B cell (primary cell): Measurements from ENCODE around the gene AIG1. TPM values are rescaled to one million over a fixed set of nuclear protein-coding genes. Genes with fewer than 3 reads are reported as not detected.

Source experiments
- ATAC-seq: fragments of 200-7000 bp; cut with Tn5 transposase; one replicate; pipeline ENCODE4 v1.10.0; 2021; ENCODE audit warnings: low read depth, mild to moderate bottlenecking, moderate number of reproducible peaks, moderate library complexity
- CTCF ChIA-PET: fragments of 350-600 bp; sonication (Branson Sonifier 250); formaldehyde crosslinking; loops from one replicate; lab custom pipeline; 2021; ENCODE audit warnings: antibody characterized with exemption, inconsistent platforms; lab: Charles Lee
- POLR2A ChIA-PET: fragments of 350-600 bp; sonication (Branson Sonifier 250); formaldehyde crosslinking; loops from one replicate; lab custom pipeline; 2021; ENCODE audit warnings: antibody characterized with exemption; lab: Charles Lee
- DNase-seq: peaks from one replicate; pipeline ENCODE4 v3.0.0; 2013
- H2AFZ ChIP-seq: 2 replicates; pipeline ENCODE4 v1.6.1; 2012; ENCODE audit warnings: mild to moderate bottlenecking, low read depth, low read length; ENCODE audit not compliant: insufficient read depth, poor library complexity, severe bottlenecking
- H3K27ac ChIP-seq, 2 donors: 1 replicate in 1 of 2; 2 replicates in 1 of 2; pipeline ENCODE4 v1.5.1; 2012 to 2013; ENCODE audit warnings: low read length in 2 of 2, mild to moderate bottlenecking in 2 of 2, moderate library complexity in 1 of 2
- H3K27me3 ChIP-seq, 4 experiments: fragments of 200-600 bp in 1 of 4; sonication (generic) in 1 of 4; replicated peaks in 1 of 4; 1 replicate in 2 of 4; 2 replicates in 2 of 4; pipeline versions ENCODE4 v1.6.1 to v1.7.0; 2013 to 2016; ENCODE audit warnings: low read length in 3 of 4, mild to moderate bottlenecking in 2 of 4, mixed read lengths in 1 of 4, moderate library complexity in 1 of 4; ENCODE audit not compliant: insufficient read depth in 4 of 4, control insufficient read depth in 3 of 4; ENCODE audit errors: control extremely low read depth in 1 of 4
- H3K36me3 ChIP-seq, 2 experiments: replicated peaks in 1 of 2; 1 replicate in 1 of 2; 2 replicates in 1 of 2; pipeline versions ENCODE4 v1.6.1 to v1.7.1; 2013; ENCODE audit warnings: low read length in 1 of 2; ENCODE audit not compliant: insufficient read depth in 2 of 2, control insufficient read depth in 1 of 2; ENCODE audit errors: control extremely low read depth in 1 of 2, extremely low read depth in 1 of 2
- H3K4me1 ChIP-seq, 2 donors: fragments of 200-600 bp in 1 of 2; sonication (generic) in 1 of 2; 1 replicate in 1 of 2; 2 replicates in 1 of 2; pipeline versions ENCODE4 v1.5.1 to v1.6.1; 2013 to 2017; ENCODE audit warnings: low read length in 2 of 2; ENCODE audit not compliant: control insufficient read depth in 2 of 2, insufficient read depth in 2 of 2
- H3K4me2 ChIP-seq: replicated peaks from 2 replicates; pipeline ENCODE3; 2012; ENCODE audit warnings: mild to moderate bottlenecking, low read depth, low read length; ENCODE audit not compliant: poor library complexity, severe bottlenecking
- H3K4me3 ChIP-seq, 5 experiments: fragments of 200-600 bp in 1 of 5; sonication (generic) in 1 of 5; 1 replicate in 3 of 5; 2 replicates in 2 of 5; pipeline versions ENCODE4 v1.5.1 to v1.7.0; 2011 to 2016; ENCODE audit warnings: low read length in 4 of 5, mild to moderate bottlenecking in 4 of 5, low read depth in 2 of 5, control low read depth in 1 of 5, moderate library complexity in 1 of 5; ENCODE audit not compliant: insufficient read depth in 1 of 5; ENCODE audit errors: control extremely low read depth in 1 of 5, extremely low read depth in 1 of 5
- H3K79me2 ChIP-seq: fragments of 200-600 bp; sonication (generic); one replicate; pipeline ENCODE4 v1.6.0; 2016; ENCODE audit warnings: low read length; ENCODE audit not compliant: control insufficient read depth, insufficient read depth
- H3K9ac ChIP-seq: fragments of 200-600 bp; sonication (generic); 2 replicates; pipeline ENCODE4 v1.6.1; 2017; ENCODE audit warnings: mild to moderate bottlenecking, low read length, moderate library complexity
- H3K9me3 ChIP-seq, 3 donors: one replicate each; pipeline versions ENCODE4 v1.6.1 to v1.7.1; 2013; ENCODE audit warnings: low read length in 2 of 3; ENCODE audit not compliant: control insufficient read depth in 2 of 3, insufficient read depth in 1 of 3; ENCODE audit errors: control extremely low read depth in 1 of 3
- H4K20me1 ChIP-seq: 2 replicates; pipeline ENCODE4 v1.6.0; 2012; ENCODE audit warnings: mild to moderate bottlenecking, low read length; ENCODE audit not compliant: insufficient read depth, control insufficient read depth, poor library complexity, severe bottlenecking
- H3K27ac Mint-ChIP-seq: one replicate; pipeline ENCODE4 v1.8.0; 2021; ENCODE audit warnings: mixed read lengths
- H3K27me3 Mint-ChIP-seq: one replicate; pipeline ENCODE4 v1.8.0; 2021; ENCODE audit warnings: mixed read lengths
- H3K4me1 Mint-ChIP-seq: one replicate; pipeline ENCODE4 v1.8.0; 2021; ENCODE audit warnings: mixed read lengths
- H3K4me3 Mint-ChIP-seq: one replicate; pipeline ENCODE4 v1.8.0; 2021; ENCODE audit warnings: mixed read lengths
- H3K9me3 Mint-ChIP-seq: one replicate; pipeline ENCODE4 v1.8.0; 2022; ENCODE audit warnings: mixed read lengths; ENCODE audit not compliant: insufficient read depth
- EZH2 ChIP-seq: IDR thresholded peaks from 2 replicates; pipeline ENCODE4 v1.6.1; 2012; ENCODE audit warnings: borderline replicate concordance, low read depth, mild to moderate bottlenecking, moderate library complexity, low read length; ENCODE audit not compliant: insufficient read depth, poor library complexity, severe bottlenecking
- WGBS: methylation state at CpG from one replicate; pipeline ENCODE4 v1.1.5; 2013; ENCODE audit warnings: missing lambda C conversion rate; ENCODE audit not compliant: insufficient coverage; 5-methylcytosine and 5-hydroxymethylcytosine counted together
- intact Hi-C: fragments of 100-400 bp; cut with micrococcal nuclease; formaldehyde crosslinking; loops from one replicate; pipeline ENCODE4 v1.10.0; 2022
- polyA plus RNA-seq: library from polyadenylated mRNA; depleted of rRNA; stranded (reverse); fragments of >200 nt; gene quantifications from 2 replicates; pipeline ENCODE4 v1.2.3, GENCODE V29; 2012
- total RNA-seq, 2 donors: library from RNA; stranded (reverse); fragments of 120-200 nt in 1 of 2; gene quantifications; 1 replicate in 1 of 2; 2 replicates in 1 of 2; pipeline versions ENCODE4 v1.2.3 to v1.2.4, GENCODE V29; 2013 to 2022
- TF ChIP-seq, protein P1 (sequence below): fragments of 200-600 bp; IDR thresholded peaks from one replicate; pipeline ENCODE4 v1.8.0; 2022; ENCODE audit warnings: antibody characterized with exemption, mild to moderate bottlenecking

AIG1 gene
- total and polyA plus RNA-seq, 2 donors (not counting 1 experiment from before 2014, with no cell fraction given): 7.0 to 9.0 TPM

DNA sequence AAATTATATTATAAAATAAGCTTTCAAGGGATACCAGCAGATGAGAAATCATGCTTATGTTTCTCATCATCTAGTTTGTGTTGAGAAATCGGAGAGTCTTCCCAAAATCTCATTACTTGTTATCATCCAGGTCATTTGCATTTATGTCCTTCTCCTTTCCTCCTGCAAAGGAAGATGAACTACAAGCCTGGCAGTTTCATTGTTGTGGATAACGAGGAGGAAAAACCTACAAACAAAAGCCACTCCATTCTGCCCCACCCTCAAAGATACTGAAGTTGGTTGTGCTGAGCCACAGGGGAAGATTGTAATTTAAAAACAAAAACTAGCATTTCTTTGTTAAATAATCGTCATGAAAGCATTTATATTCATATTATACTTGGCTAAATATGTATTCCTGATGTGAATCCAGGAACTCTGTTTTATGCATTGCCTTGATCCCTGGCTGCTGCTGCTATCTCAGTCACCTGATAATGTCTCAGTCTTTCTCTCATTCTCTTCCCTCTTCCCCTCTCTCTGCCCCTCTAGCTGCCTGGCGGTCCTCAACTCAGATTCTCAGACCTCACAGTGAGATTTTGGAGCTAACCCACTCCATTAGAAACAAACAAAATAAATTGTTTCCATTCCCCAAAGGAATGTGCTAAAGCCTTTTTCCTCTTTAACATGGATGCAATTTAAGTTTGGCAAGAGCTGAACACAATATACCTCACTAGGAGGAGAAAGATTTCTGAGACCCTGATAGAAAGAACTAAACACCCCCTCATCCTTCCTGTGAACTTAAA, 204.5 kb downstream of the AIG1 start:
- DNase-seq: no peak
- Histone ChIP-seq H2AFZ (no peak overlapping the region), H3K4me3 (no peak overlapping the region), H3K27ac (no peak overlapping the region), H3K9me3 (no peaks in the 10 kb centered on the region), H4K20me1 (no peaks in the 10 kb centered on the region), H3K27me3 (no peaks in the 10 kb centered on the region), H3K4me1 (no peaks in the 10 kb centered on the region), H3K9ac (no peak overlapping the region), H3K79me2 (no peaks in the 10 kb centered on the region), H3K36me3 (no peaks in the 10 kb centered on the region), H3K4me2 (no peak overlapping the region)
- Mint-ChIP-seq H3K27me3 (no peaks in the 10 kb centered on the region), H3K9me3 (no peaks in the 10 kb centered on the region), H3K4me1 (no peaks in the 10 kb centered on the region), H3K27ac (no peak overlapping the region), H3K4me3 (no peak overlapping the region)
- WGBS: 100% methylated on average over 1 of the region's 4 CpGs
- ChIA-PET POLR2A (no interaction called here), CTCF (no interaction called here)
- no peak for ATAC-seq
- TF ChIP-seq, protein P1, sequence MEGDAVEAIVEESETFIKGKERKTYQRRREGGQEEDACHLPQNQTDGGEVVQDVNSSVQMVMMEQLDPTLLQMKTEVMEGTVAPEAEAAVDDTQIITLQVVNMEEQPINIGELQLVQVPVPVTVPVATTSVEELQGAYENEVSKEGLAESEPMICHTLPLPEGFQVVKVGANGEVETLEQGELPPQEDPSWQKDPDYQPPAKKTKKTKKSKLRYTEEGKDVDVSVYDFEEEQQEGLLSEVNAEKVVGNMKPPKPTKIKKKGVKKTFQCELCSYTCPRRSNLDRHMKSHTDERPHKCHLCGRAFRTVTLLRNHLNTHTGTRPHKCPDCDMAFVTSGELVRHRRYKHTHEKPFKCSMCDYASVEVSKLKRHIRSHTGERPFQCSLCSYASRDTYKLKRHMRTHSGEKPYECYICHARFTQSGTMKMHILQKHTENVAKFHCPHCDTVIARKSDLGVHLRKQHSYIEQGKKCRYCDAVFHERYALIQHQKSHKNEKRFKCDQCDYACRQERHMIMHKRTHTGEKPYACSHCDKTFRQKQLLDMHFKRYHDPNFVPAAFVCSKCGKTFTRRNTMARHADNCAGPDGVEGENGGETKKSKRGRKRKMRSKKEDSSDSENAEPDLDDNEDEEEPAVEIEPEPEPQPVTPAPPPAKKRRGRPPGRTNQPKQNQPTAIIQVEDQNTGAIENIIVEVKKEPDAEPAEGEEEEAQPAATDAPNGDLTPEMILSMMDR: no peak
- no peak for TF ChIP-seq EZH2
- intact Hi-C loops: no loop called here

DNA sequence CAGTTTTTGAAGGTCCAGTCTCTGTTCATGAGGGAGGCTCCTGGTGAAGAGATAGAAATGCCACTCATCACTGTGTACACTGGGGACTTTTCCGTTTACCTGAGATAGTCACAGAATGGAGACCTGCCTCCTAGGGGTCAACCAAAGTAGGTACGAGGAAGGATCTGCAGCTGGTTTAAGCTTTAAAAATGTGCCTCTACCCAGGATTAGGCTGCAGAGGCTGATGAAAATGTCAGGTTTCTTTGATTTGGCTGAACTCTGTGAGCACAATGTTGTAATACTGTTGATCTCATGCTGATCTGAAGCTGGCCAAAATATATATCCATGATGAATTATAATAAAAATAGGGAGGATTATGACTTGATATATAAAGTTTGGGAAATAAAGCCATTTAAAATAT, 207.1 kb downstream of the AIG1 start:
- H3K27ac ChIP-seq: no peak overlapping the region
- ChIA-PET CTCF (no interaction called here), POLR2A (no interaction called here)
- H3K27me3 Mint-ChIP-seq: no peaks in the 10 kb centered on the region
- no peak for ATAC-seq
- no peaks in the 10 kb centered on the region for H3K9me3 ChIP-seq
- 94% methylated on average over 2 of the region's 2 CpGs for WGBS
- no peak overlapping the region for H3K27ac Mint-ChIP-seq
- H3K4me3 ChIP-seq: no peak overlapping the region
- no peak overlapping the region for H3K9ac ChIP-seq
- H3K4me1 ChIP-seq: no peaks in the 10 kb centered on the region
- no peak overlapping the region for H3K4me3 Mint-ChIP-seq
- no peaks in the 10 kb centered on the region for H3K4me1 Mint-ChIP-seq
- H3K36me3 ChIP-seq: no peaks in the 10 kb centered on the region
- no peaks in the 10 kb centered on the region for H3K9me3 Mint-ChIP-seq
- intact Hi-C loops: no loop called here
- no peak overlapping the region for H2AFZ ChIP-seq
- no peaks in the 10 kb centered on the region for H4K20me1 ChIP-seq
- no peaks in the 10 kb centered on the region for H3K79me2 ChIP-seq
- TF ChIP-seq EZH2: no peak
- TF ChIP-seq, protein P1: no peak
- no peaks in the 10 kb centered on the region for H3K27me3 ChIP-seq
- DNase-seq: no peak
- no peak overlapping the region for H3K4me2 ChIP-seq
